HEK293 (cell line): ENCODE measurements around the gene MPPED2.

Source experiments
- EGR2 ChIP-seq: fragments of 450-650 bp; formaldehyde crosslinking; IDR thresholded peaks from 2 replicates; pipeline ENCODE4 v1.5.1; 2016; ENCODE audit warnings: low read depth, missing biosample characterization, missing genetic modification characterization
- GLIS1 ChIP-seq: fragments of 450-650 bp; formaldehyde crosslinking; IDR thresholded peaks from 2 replicates; pipeline ENCODE4 v1.5.1; 2016; ENCODE audit warnings: missing biosample characterization, missing genetic modification characterization
- MYNN ChIP-seq: fragments of 450-650 bp; formaldehyde crosslinking; IDR thresholded peaks from 2 replicates; pipeline ENCODE4 v1.5.1; 2016; ENCODE audit warnings: missing biosample characterization, missing genetic modification characterization, borderline replicate concordance
- PRDM10 ChIP-seq: fragments of 450-650 bp; formaldehyde crosslinking; IDR thresholded peaks from 2 replicates; pipeline ENCODE4 v1.5.1; 2016; ENCODE audit warnings: missing biosample characterization, missing genetic modification characterization
- YY1 ChIP-seq: fragments of 450-650 bp; formaldehyde crosslinking; IDR thresholded peaks from 2 replicates; pipeline ENCODE4 v1.5.1; 2018; ENCODE audit warnings: missing biosample characterization, missing genetic modification characterization
- ZNF24 ChIP-seq: fragments of 450-650 bp; formaldehyde crosslinking; IDR thresholded peaks from 2 replicates; pipeline ENCODE4 v1.5.1; 2016; ENCODE audit warnings: missing biosample characterization, missing genetic modification characterization
- ZNF707 ChIP-seq: fragments of 450-650 bp; formaldehyde crosslinking; IDR thresholded peaks from 2 replicates; pipeline ENCODE4 v1.5.1; 2016; ENCODE audit warnings: missing biosample characterization, missing genetic modification characterization
- ZNF777 ChIP-seq: fragments of 450-650 bp; formaldehyde crosslinking; IDR thresholded peaks from 2 replicates; pipeline ENCODE4 v1.5.1; 2017; ENCODE audit warnings: missing biosample characterization, missing genetic modification characterization, borderline replicate concordance
- ZNF791 ChIP-seq: fragments of 450-650 bp; formaldehyde crosslinking; IDR thresholded peaks from 2 replicates; pipeline ENCODE4 v1.5.1; 2016; ENCODE audit warnings: missing biosample characterization, missing genetic modification characterization
- TF ChIP-seq, protein P1 (sequence below): fragments of 450-650 bp; formaldehyde crosslinking; IDR thresholded peaks from 2 replicates; pipeline ENCODE4 v1.5.1; 2016; ENCODE audit warnings: missing biosample characterization, missing genetic modification characterization
- TF ChIP-seq, protein P2 (sequence below): fragments of 450-650 bp; formaldehyde crosslinking; IDR thresholded peaks from 2 replicates; pipeline ENCODE4 v1.5.1; 2016; ENCODE audit warnings: missing biosample characterization, missing genetic modification characterization

GRCh38 chr11:30414244-30414643, 171.9 kb downstream of the MPPED2 start:
- TF ChIP-seq ZNF777 (tag by site-specific recombination) (no peak), ZNF707 (tag by site-specific recombination) (no peak), YY1 (tag by site-specific recombination) (no peak), ZNF24 (tag by site-specific recombination) (no peak), GLIS1 (tag by site-specific recombination) (no peak), PRDM10 (tag by site-specific recombination) (no peak), MYNN (tag by site-specific recombination) (no peak), ZNF791 (tag by site-specific recombination) (no peak), EGR2 (tag by site-specific recombination) (no peak)
- TF ChIP-seq, protein P1, sequence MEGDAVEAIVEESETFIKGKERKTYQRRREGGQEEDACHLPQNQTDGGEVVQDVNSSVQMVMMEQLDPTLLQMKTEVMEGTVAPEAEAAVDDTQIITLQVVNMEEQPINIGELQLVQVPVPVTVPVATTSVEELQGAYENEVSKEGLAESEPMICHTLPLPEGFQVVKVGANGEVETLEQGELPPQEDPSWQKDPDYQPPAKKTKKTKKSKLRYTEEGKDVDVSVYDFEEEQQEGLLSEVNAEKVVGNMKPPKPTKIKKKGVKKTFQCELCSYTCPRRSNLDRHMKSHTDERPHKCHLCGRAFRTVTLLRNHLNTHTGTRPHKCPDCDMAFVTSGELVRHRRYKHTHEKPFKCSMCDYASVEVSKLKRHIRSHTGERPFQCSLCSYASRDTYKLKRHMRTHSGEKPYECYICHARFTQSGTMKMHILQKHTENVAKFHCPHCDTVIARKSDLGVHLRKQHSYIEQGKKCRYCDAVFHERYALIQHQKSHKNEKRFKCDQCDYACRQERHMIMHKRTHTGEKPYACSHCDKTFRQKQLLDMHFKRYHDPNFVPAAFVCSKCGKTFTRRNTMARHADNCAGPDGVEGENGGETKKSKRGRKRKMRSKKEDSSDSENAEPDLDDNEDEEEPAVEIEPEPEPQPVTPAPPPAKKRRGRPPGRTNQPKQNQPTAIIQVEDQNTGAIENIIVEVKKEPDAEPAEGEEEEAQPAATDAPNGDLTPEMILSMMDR (tag by site-specific recombination) = no peak
- TF ChIP-seq, protein P2, sequence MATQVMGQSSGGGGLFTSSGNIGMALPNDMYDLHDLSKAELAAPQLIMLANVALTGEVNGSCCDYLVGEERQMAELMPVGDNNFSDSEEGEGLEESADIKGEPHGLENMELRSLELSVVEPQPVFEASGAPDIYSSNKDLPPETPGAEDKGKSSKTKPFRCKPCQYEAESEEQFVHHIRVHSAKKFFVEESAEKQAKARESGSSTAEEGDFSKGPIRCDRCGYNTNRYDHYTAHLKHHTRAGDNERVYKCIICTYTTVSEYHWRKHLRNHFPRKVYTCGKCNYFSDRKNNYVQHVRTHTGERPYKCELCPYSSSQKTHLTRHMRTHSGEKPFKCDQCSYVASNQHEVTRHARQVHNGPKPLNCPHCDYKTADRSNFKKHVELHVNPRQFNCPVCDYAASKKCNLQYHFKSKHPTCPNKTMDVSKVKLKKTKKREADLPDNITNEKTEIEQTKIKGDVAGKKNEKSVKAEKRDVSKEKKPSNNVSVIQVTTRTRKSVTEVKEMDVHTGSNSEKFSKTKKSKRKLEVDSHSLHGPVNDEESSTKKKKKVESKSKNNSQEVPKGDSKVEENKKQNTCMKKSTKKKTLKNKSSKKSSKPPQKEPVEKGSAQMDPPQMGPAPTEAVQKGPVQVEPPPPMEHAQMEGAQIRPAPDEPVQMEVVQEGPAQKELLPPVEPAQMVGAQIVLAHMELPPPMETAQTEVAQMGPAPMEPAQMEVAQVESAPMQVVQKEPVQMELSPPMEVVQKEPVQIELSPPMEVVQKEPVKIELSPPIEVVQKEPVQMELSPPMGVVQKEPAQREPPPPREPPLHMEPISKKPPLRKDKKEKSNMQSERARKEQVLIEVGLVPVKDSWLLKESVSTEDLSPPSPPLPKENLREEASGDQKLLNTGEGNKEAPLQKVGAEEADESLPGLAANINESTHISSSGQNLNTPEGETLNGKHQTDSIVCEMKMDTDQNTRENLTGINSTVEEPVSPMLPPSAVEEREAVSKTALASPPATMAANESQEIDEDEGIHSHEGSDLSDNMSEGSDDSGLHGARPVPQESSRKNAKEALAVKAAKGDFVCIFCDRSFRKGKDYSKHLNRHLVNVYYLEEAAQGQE (tag by site-specific recombination) = no peak
